Erythroblast (primary cell): ENCODE data around the gene NSL1.

Source experiments
- GATA1 ChIP-seq: IDR thresholded peaks from 2 replicates; pipeline ENCODE4 v1.6.1; 2011; ENCODE audit warnings: low read depth, mild to moderate bottlenecking, control low read depth, low read length, moderate library complexity
- POLR2A ChIP-seq: IDR thresholded peaks from 2 replicates; pipeline ENCODE4 v1.6.1; 2011; ENCODE audit warnings: mild to moderate bottlenecking, low read length

- TF ChIP-seq POLR2A, result no peak
- no peak for TF ChIP-seq GATA1
Measured at GRCh38 chr1:212814537-212815334, 23.2 kb upstream of the NSL1 start.
